Measurements from ENCODE around the gene TMEM255A.

The TMEM255A gene

GRCh38 chrX:120262859-120263708 lies 48.2 kb downstream of the TMEM255A start:
- DNase-seq: no peak

- no peak for DNase-seq
Measured at GRCh38 chrX:120260369-120260768, 50.9 kb downstream of the TMEM255A start.

- no peak for DNase-seq
Measured at GRCh38 chrX:120253784-120254183, 57.5 kb downstream of the TMEM255A start.

- DNase-seq: no peak
Measured at GRCh38 chrX:120251471-120252011, 59.7 kb downstream of the TMEM255A start.

GRCh38 chrX:120250522-120251271 lies 60.6 kb downstream of the TMEM255A start, which contains the start of gene ZBTB33:
Gene ZBTB33, plus strand, starts transcription at chrX:120250812. Its CDS starts 2,604 bp downstream, at chrX:120253416.
- peak; percentile 85 for DNase-seq

- DNase-seq: peak; percentile 61
Measured at GRCh38 chrX:120244735-120245498, 66.3 kb downstream of the TMEM255A start.

GRCh38 chrX:120244395-120244734 lies 66.9 kb downstream of the TMEM255A start:
- DNase-seq: no peak

- no peak for DNase-seq
Measured at GRCh38 chrX:120242813-120243212, 68.4 kb downstream of the TMEM255A start.

GRCh38 chrX:120238933-120239332 lies 72.3 kb downstream of the TMEM255A start:
- DNase-seq: no peak

GRCh38 chrX:120236687-120237479 lies 74.4 kb downstream of the TMEM255A start:
- DNase-seq: no peak

GRCh38 chrX:120235284-120235683 lies 76.0 kb downstream of the TMEM255A start:
- no peak for DNase-seq

GRCh38 chrX:120228187-120228908 lies 82.9 kb downstream of the TMEM255A start:
- no peak for DNase-seq

GRCh38 chrX:120224388-120224787 lies 86.9 kb downstream of the TMEM255A start:
- DNase-seq: no peak

- DNase-seq: no peak
Measured at GRCh38 chrX:120223374-120223773, 87.9 kb downstream of the TMEM255A start.

- DNase-seq: peak; percentile 42
Measured at GRCh38 chrX:120213438-120214265, 97.6 kb downstream of the TMEM255A start.
